ENCODE measurements around the gene SMG1.

- TF ChIP-seq, protein P1, sequence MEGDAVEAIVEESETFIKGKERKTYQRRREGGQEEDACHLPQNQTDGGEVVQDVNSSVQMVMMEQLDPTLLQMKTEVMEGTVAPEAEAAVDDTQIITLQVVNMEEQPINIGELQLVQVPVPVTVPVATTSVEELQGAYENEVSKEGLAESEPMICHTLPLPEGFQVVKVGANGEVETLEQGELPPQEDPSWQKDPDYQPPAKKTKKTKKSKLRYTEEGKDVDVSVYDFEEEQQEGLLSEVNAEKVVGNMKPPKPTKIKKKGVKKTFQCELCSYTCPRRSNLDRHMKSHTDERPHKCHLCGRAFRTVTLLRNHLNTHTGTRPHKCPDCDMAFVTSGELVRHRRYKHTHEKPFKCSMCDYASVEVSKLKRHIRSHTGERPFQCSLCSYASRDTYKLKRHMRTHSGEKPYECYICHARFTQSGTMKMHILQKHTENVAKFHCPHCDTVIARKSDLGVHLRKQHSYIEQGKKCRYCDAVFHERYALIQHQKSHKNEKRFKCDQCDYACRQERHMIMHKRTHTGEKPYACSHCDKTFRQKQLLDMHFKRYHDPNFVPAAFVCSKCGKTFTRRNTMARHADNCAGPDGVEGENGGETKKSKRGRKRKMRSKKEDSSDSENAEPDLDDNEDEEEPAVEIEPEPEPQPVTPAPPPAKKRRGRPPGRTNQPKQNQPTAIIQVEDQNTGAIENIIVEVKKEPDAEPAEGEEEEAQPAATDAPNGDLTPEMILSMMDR (IDR thresholded peaks at IDR 0.05; ENCODE audit: poor library complexity): no peak
- no peak for TF ChIP-seq EZH2 (IDR thresholded peaks at IDR 0.05; ENCODE audit: borderline replicate concordance)
Measured at GRCh38 chr16:18852647-18853046, 73.6 kb downstream of the SMG1 start.

Data from hepatocyte (in vitro differentiated cells).